ENCODE measurements around the gene RIMS4. TPM values are rescaled to one million over a fixed set of nuclear protein-coding genes. Genes with fewer than 3 reads are reported as not detected.

Gene RIMS4
- total and polyA plus RNA-seq, 9 of the 15 experiments (the other 6 are each of a cell fraction or from before 2014, with no cell fraction given) = 0.04 TPM; not detected in 8

- no peak for TF ChIP-seq ZBTB2 (IDR thresholded peaks at IDR 0.05)
- TF ChIP-seq, protein P1, sequence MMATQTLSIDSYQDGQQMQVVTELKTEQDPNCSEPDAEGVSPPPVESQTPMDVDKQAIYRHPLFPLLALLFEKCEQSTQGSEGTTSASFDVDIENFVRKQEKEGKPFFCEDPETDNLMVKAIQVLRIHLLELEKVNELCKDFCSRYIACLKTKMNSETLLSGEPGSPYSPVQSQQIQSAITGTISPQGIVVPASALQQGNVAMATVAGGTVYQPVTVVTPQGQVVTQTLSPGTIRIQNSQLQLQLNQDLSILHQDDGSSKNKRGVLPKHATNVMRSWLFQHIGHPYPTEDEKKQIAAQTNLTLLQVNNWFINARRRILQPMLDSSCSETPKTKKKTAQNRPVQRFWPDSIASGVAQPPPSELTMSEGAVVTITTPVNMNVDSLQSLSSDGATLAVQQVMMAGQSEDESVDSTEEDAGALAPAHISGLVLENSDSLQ (IDR thresholded peaks at IDR 0.05) = no peak
- TF ChIP-seq TOE1 (IDR thresholded peaks at IDR 0.05; ENCODE audit: borderline replicate concordance) = no peak
- no peak for TF ChIP-seq TOE1 (CRISPR knock-in tag; IDR thresholded peaks at IDR 0.05; ENCODE audit: borderline replicate concordance, low read depth)
- no peak for TF ChIP-seq MAFK (IDR thresholded peaks at IDR 0.05; ENCODE audit: low read length)
These were observed 100.5 kb downstream of the RIMS4 start (continued) for GRCh38 chr20:44709797-44710196.

GRCh38 chr20:44709380-44709779 is 101.0 kb downstream of the RIMS4 start:
- ChIA-PET POLR2A (interaction anchor here (0.6 kb wide), 1 partner anchor 8 kb away, joined by 3 read pairs; no protein-coding TSS in a partner anchor), CTCF (ENCODE audit: low intra/inter-chr PET ratio) (interaction anchor here (0.6 to 0.7 kb wide), 2 partner anchors 323 to 509 kb away, joined by 3 to 4 read pairs; no protein-coding TSS in a partner anchor)
- no peak for FAIRE-seq

More at GRCh38 chr20:44709380-44709779, 101.0 kb downstream of the RIMS4 start:
- Histone ChIP-seq H3K36me3 (ENCODE audit: control insufficient read depth, insufficient read depth, low read length) (no peaks in the 10 kb centered on the region), H3K27ac (ENCODE audit: extremely low read depth, low read depth, low read length) (no peak overlapping the region), H3K9me3 (replicated peaks; ENCODE audit: control insufficient read depth, insufficient read depth, low read depth, low read length) (no peaks in the 10 kb centered on the region), H3K79me2 (ENCODE audit: control insufficient read depth, insufficient read depth, low read length) (no peaks in the 10 kb centered on the region), H4K20me1 (replicated peaks; ENCODE audit: control insufficient read depth, insufficient read depth, low read length) (0 out of 2 replicates have a peak, but pooled peaks cover 3% of the 10 kb centered on the region), H3K27me3 (ENCODE audit: control insufficient read depth in 2 of 2, insufficient read depth in 2 of 2, low read length in 2 of 2) (peaks cover 27 to 42% of the 10 kb centered on the region in 2 experiments), H3K4me2 (ENCODE audit: insufficient read depth, low read length) (no peak overlapping the region), H3K4me3 (no peak overlapping the region), H3K9me1 (ENCODE audit: control insufficient read depth, insufficient read depth, low read length) (no peaks in the 10 kb centered on the region), H3K4me1 (replicated peaks in 1 of 2; ENCODE audit: control insufficient read depth in 2 of 2, insufficient read depth in 2 of 2, low read length in 2 of 2) (peaks cover 0 to 3% of the 10 kb centered on the region in 2 experiments; a peak in 2 of 5 replicates), H2AFZ (ENCODE audit: low read depth, low read length) (0 out of 2 replicates have a peak overlapping the region, but pooled peaks have one; percentile 17), H3K9ac (ENCODE audit: insufficient read depth in 1 of 2, low read depth in 2 of 2, low read length in 2 of 2) (no peak overlapping the region)
- intact Hi-C loops (cut with micrococcal nuclease) = no loop called here
- in situ Hi-C loops (cut with MboI) = no loop called here
- WGBS (ENCODE audit: insufficient coverage, low coverage, missing lambda C conversion rate) = 2% methylated on average over 11 of the region's 11 CpGs
- no TSS peak for BruUV-seq (replicated peaks)
- no peak for TF ChIP-seq TAF9B (IDR thresholded peaks at IDR 0.05; ENCODE audit: partially characterized antibody)
- no peak for TF ChIP-seq RBM22 (IDR thresholded peaks at IDR 0.05; ENCODE audit: low read depth, low read length, poor library complexity, severe bottlenecking)
- TF ChIP-seq FOXJ2 (tag; IDR thresholded peaks at IDR 0.05) = no peak
- TF ChIP-seq MTA2 (IDR thresholded peaks at IDR 0.05; ENCODE audit: low read depth) = no peak
- ATAC-seq (no peak), DNase-seq (ENCODE audit: extremely low read depth in 1 of 4, low spot score in 3 of 4) (no peak)
